Upper lobe of left lung (tissue), 6 donors: ENCODE results near the gene TFEC. TPM values are rescaled to one million over a fixed set of nuclear protein-coding genes. Genes with fewer than 3 reads are reported as not detected.

Experiments used
- ATAC-seq, 2 donors: fragments of 200-7000 bp; cut with Tn5 transposase; one replicate each; pipeline ENCODE4 v1.9.1; 2022; ENCODE audit warnings: mild to moderate bottlenecking in 2 of 2, moderate library complexity in 2 of 2; ENCODE audit not compliant: low FRiP score in 2 of 2
- DNase-seq, 2 donors: peaks; one replicate each; pipeline ENCODE4 v3.0.0-alpha.2; 2019 to 2020
- H3K27ac ChIP-seq, 4 donors: fragments of 200-600 bp; sonication (generic); one replicate each; pipeline ENCODE4 v1.5.1; 2016 to 2019
- H3K27me3 ChIP-seq, 4 donors: fragments of 200-600 bp; sonication (generic); one replicate each; pipeline ENCODE4 v1.5.1; 2017 to 2019
- H3K36me3 ChIP-seq, 4 donors: fragments of 200-600 bp; sonication (generic); one replicate each; pipeline ENCODE4 v1.5.1; 2016 to 2019
- H3K4me1 ChIP-seq, 4 donors: fragments of 200-600 bp; sonication (generic); one replicate each; pipeline ENCODE4 v1.5.1; 2018 to 2019
- H3K4me3 ChIP-seq, 4 donors: fragments of 200-600 bp; sonication (generic); one replicate each; pipeline ENCODE4 v1.5.1; 2017 to 2019; ENCODE audit warnings: mild to moderate bottlenecking in 2 of 4, moderate library complexity in 1 of 4
- H3K9me3 ChIP-seq, 4 donors: fragments of 200-600 bp; sonication (generic); one replicate each; pipeline ENCODE4 v1.5.1; 2018 to 2019
- CTCF ChIP-seq, 6 experiments: fragments of 450-650 bp in 4 of 6; fragments of 200-600 bp in 2 of 6; sonication (generic) in 2 of 6; IDR thresholded peaks; one replicate each; pipeline ENCODE4 v1.5.1; 2016 to 2019; ENCODE audit warnings: antibody characterized with exemption in 6 of 6
- EP300 ChIP-seq, 4 donors: sonication (generic); formaldehyde crosslinking; IDR thresholded peaks; one replicate each; pipeline ENCODE4 v1.5.1; 2017; ENCODE audit warnings: antibody characterized with exemption in 4 of 4, control low read depth in 2 of 4
- POLR2A ChIP-seq, 4 donors: fragments of 450-650 bp; IDR thresholded peaks; one replicate each; pipeline ENCODE4 v1.5.1; 2016 to 2017; ENCODE audit warnings: antibody characterized with exemption in 4 of 4, mild to moderate bottlenecking in 2 of 4
- POLR2AphosphoS5 ChIP-seq, 2 donors: sonication (generic); formaldehyde crosslinking; IDR thresholded peaks; one replicate each; pipeline ENCODE4 v1.5.1; 2017; ENCODE audit warnings: antibody characterized with exemption in 2 of 2
- WGBS, 2 donors: methylation state at CpG; one replicate each; pipeline ENCODE4 v1.1.5; 2017 to 2018; 5-methylcytosine and 5-hydroxymethylcytosine counted together
- total RNA-seq, 6 donors: library from RNA; depleted of rRNA in 4 of 6; stranded (reverse); fragments of >200 nt in 4 of 6; gene quantifications; one replicate each; pipeline versions ENCODE4 v1.1.0 to v1.2.1, GENCODE V29; 2016 to 2021
- donor health status: DM: no; HTN: no; CAD: no; lungs with moderate emphysema.
- donor health status: DM: no; HTN: yes; CAD: no; lungs with severe emphysema.

The TFEC gene
- total RNA-seq, 6 donors from 2014 or later, result 15.4 to 29.4 (median 21.6) TPM

DNA sequence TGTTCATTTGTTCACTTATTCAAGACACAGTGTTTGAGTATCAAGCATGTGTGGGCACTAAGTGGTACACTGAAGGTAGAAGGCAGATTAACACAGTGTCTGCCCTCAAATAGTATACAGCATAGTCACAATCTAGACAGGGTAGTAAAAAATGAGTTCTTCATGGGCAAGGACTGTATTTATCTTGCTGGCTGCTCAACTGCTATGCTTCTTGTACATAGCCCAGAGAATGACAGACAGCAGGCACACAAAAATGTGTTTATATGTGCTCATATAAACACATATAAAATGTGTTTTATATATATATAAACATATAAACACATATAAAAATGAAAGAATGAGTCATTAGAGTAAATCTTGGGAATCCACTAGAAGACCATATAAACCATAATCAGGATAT is 43.1 kb downstream of the TFEC start:
- TF ChIP-seq POLR2AphosphoS5 (IDR thresholded peaks at IDR 0.05) (no peak), CTCF (IDR thresholded peaks at IDR 0.05) (no peak), EP300 (IDR thresholded peaks at IDR 0.05) (no peak), POLR2A (IDR thresholded peaks at IDR 0.05) (no peak)
- H3K4me1 ChIP-seq, result no peaks in the 10 kb centered on the region

GRCh38 chr7:115984105-115984504 is 46.5 kb downstream of the TFEC start:
- TF ChIP-seq POLR2AphosphoS5 (IDR thresholded peaks at IDR 0.05) (no peak), CTCF (IDR thresholded peaks at IDR 0.05) (no peak), POLR2A (IDR thresholded peaks at IDR 0.05) (no peak), EP300 (IDR thresholded peaks at IDR 0.05) (no peak)
- no peaks in the 10 kb centered on the region for H3K4me1 ChIP-seq
- H3K27me3 ChIP-seq, result no peaks in the 10 kb centered on the region
- no peaks in the 10 kb centered on the region for H3K36me3 ChIP-seq
- DNase-seq (no peak), ATAC-seq (no peak)
- no peak overlapping the region for H3K4me3 ChIP-seq
- H3K9me3 ChIP-seq, result no peaks in the 10 kb centered on the region
- H3K27ac ChIP-seq, result no peak overlapping the region

More for the DNA sequence above, 43.1 kb downstream of the TFEC start:
- DNase-seq (no peak), ATAC-seq (no peak)
- H3K9me3 ChIP-seq, result no peaks in the 10 kb centered on the region
- H3K4me3 ChIP-seq, result no peak overlapping the region
- no peaks in the 10 kb centered on the region for H3K27me3 ChIP-seq
- no peak overlapping the region for H3K27ac ChIP-seq
- H3K36me3 ChIP-seq, result no peaks in the 10 kb centered on the region

DNA sequence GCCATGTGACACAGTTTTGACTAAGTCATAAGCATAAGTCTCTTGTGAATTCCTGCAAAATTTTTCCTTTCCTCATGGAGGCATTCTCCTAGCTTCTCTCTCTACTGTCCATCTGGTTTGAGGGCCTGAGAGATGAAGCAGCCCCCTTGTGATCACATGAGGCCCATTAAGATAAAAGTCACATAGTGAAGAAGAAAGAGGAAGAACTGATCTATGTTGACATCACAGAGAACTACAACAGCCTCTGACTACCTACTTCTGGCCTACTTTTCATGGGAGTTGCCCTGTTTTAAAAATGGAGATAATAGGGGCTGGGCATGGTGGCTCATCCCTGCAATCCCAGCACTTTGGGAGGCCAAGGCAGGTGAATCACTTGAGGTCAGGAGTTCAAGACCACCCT is 50.4 kb downstream of the TFEC start:
- Histone ChIP-seq H3K4me1 (no peaks in the 10 kb centered on the region), H3K27ac (no peak overlapping the region), H3K27me3 (no peaks in the 10 kb centered on the region), H3K4me3 (no peak overlapping the region), H3K36me3 (no peaks in the 10 kb centered on the region), H3K9me3 (no peaks in the 10 kb centered on the region)
- ATAC-seq (no peak), DNase-seq (no peak)
- no peak for TF ChIP-seq EP300 (IDR thresholded peaks at IDR 0.05)
- TF ChIP-seq CTCF (IDR thresholded peaks at IDR 0.05), result no peak

GRCh38 chr7:115976651-115977050 is 53.9 kb downstream of the TFEC start:
- WGBS, 2 donors, result 74 to 75% methylated on average over 3 of the region's 3 CpGs
- DNase-seq, result no peak
- no peak for ATAC-seq
- TF ChIP-seq CTCF (IDR thresholded peaks at IDR 0.05) (no peak), EP300 (IDR thresholded peaks at IDR 0.05) (no peak), POLR2A (IDR thresholded peaks at IDR 0.05) (no peak), POLR2AphosphoS5 (IDR thresholded peaks at IDR 0.05) (no peak)
- Histone ChIP-seq H3K27me3 (no peaks in the 10 kb centered on the region), H3K9me3 (no peaks in the 10 kb centered on the region), H3K4me1 (no peaks in the 10 kb centered on the region), H3K27ac (no peak overlapping the region), H3K4me3 (no peak overlapping the region), H3K36me3 (no peaks in the 10 kb centered on the region)

GRCh38 chr7:115975766-115976165 is 54.8 kb downstream of the TFEC start:
- Histone ChIP-seq H3K4me1 (no peaks in the 10 kb centered on the region), H3K27ac (no peak overlapping the region), H3K9me3 (no peaks in the 10 kb centered on the region), H3K4me3 (no peak overlapping the region), H3K36me3 (no peaks in the 10 kb centered on the region), H3K27me3 (no peaks in the 10 kb centered on the region)
- DNase-seq, result no peak
- ATAC-seq, result no peak
- WGBS, 2 donors, result 74 to 83% methylated on average over 5 of the region's 5 CpGs
- TF ChIP-seq POLR2A (IDR thresholded peaks at IDR 0.05), result no peak
- TF ChIP-seq EP300 (IDR thresholded peaks at IDR 0.05), result no peak
- no peak for TF ChIP-seq POLR2AphosphoS5 (IDR thresholded peaks at IDR 0.05)
- no peak for TF ChIP-seq CTCF (IDR thresholded peaks at IDR 0.05)
